ENCODE results near the gene C6orf47. TPM values are rescaled to one million over a fixed set of nuclear protein-coding genes. Genes with fewer than 3 reads are reported as not detected.
A peak's percentile ranks its signal among the peaks of the same experiment; 100 is the strongest.

Gene C6orf47
- total and polyA plus RNA-seq, 2 of the 13 experiments (the other 11 are each of a cell fraction or from before 2014, with no cell fraction given), result 1.7 to 18.1 TPM

- TF ChIP-seq ZNF503 (CRISPR knock-in tag; IDR thresholded peaks at IDR 0.05) (0 out of 2 replicates have a peak, but pooled peaks have one; percentile 37), CHCHD3 (CRISPR knock-in tag; IDR thresholded peaks at IDR 0.05) (no peak), ZNF550 (CRISPR knock-in tag; IDR thresholded peaks at IDR 0.05; ENCODE audit: borderline replicate concordance) (no peak), TBX2 (CRISPR knock-in tag; IDR thresholded peaks at IDR 0.05; ENCODE audit: borderline replicate concordance) (peak; percentile 78; the same call in 1 of the 2 replicates), ARNT2 (CRISPR knock-in tag; IDR thresholded peaks at IDR 0.05; ENCODE audit: low read depth) (0 out of 2 replicates have a peak, but pooled peaks have one; percentile 13), PITX1 (CRISPR knock-in tag; IDR thresholded peaks at IDR 0.05) (peak; percentile 19; the same call in 1 of the 2 replicates), GMEB2 (CRISPR knock-in tag; IDR thresholded peaks at IDR 0.05; ENCODE audit: low read depth) (no peak), MAZ (IDR thresholded peaks at IDR 0.05; ENCODE audit: borderline replicate concordance, low read depth, low read length) (no peak), MAZ (CRISPR knock-in tag; IDR thresholded peaks at IDR 0.05; ENCODE audit: low read depth) (no peak), ESRRA (CRISPR knock-in tag; IDR thresholded peaks at IDR 0.05; ENCODE audit: low read depth) (0 out of 2 replicates have a peak, but pooled peaks have one; percentile 59), PRDM10 (CRISPR knock-in tag; IDR thresholded peaks at IDR 0.05; ENCODE audit: low read depth) (no peak), ZNF382 (CRISPR knock-in tag; IDR thresholded peaks at IDR 0.05; ENCODE audit: borderline replicate concordance) (no peak), GABPA (IDR thresholded peaks at IDR 0.05; ENCODE audit: low read depth, low read length) (no peak), GABPA (CRISPR knock-in tag; IDR thresholded peaks at IDR 0.05; ENCODE audit: low read depth) (peak; percentile 25; the same call in 1 of the 2 replicates)
- TF ChIP-seq, protein P1, sequence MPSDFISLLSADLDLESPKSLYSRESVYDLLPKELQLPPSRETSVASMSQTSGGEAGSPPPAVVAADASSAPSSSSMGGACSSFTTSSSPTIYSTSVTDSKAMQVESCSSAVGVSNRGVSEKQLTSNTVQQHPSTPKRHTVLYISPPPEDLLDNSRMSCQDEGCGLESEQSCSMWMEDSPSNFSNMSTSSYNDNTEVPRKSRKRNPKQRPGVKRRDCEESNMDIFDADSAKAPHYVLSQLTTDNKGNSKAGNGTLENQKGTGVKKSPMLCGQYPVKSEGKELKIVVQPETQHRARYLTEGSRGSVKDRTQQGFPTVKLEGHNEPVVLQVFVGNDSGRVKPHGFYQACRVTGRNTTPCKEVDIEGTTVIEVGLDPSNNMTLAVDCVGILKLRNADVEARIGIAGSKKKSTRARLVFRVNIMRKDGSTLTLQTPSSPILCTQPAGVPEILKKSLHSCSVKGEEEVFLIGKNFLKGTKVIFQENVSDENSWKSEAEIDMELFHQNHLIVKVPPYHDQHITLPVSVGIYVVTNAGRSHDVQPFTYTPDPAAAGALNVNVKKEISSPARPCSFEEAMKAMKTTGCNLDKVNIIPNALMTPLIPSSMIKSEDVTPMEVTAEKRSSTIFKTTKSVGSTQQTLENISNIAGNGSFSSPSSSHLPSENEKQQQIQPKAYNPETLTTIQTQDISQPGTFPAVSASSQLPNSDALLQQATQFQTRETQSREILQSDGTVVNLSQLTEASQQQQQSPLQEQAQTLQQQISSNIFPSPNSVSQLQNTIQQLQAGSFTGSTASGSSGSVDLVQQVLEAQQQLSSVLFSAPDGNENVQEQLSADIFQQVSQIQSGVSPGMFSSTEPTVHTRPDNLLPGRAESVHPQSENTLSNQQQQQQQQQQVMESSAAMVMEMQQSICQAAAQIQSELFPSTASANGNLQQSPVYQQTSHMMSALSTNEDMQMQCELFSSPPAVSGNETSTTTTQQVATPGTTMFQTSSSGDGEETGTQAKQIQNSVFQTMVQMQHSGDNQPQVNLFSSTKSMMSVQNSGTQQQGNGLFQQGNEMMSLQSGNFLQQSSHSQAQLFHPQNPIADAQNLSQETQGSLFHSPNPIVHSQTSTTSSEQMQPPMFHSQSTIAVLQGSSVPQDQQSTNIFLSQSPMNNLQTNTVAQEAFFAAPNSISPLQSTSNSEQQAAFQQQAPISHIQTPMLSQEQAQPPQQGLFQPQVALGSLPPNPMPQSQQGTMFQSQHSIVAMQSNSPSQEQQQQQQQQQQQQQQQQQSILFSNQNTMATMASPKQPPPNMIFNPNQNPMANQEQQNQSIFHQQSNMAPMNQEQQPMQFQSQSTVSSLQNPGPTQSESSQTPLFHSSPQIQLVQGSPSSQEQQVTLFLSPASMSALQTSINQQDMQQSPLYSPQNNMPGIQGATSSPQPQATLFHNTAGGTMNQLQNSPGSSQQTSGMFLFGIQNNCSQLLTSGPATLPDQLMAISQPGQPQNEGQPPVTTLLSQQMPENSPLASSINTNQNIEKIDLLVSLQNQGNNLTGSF (CRISPR knock-in tag; IDR thresholded peaks at IDR 0.05), result no peak
These were observed 45.6 kb downstream of the C6orf47 start, which contains the start of gene AIF1 (continued) for GRCh38 chr6:31614684-31615578.

Measured in HepG2 (cell line).